H9 (cell line): Measurements from ENCODE around the gene TANGO6. TPM values are rescaled to one million over a fixed set of nuclear protein-coding genes. Genes with fewer than 3 reads are reported as not detected.

Experiments
- DNase-seq: peaks from one replicate; pipeline ENCODE4 v3.0.0-alpha.2; 2017
- H2AFZ ChIP-seq: one replicate; pipeline ENCODE4 v1.6.1; 2013; ENCODE audit warnings: mild to moderate bottlenecking, low read length, control low read depth, moderate library complexity
- H2AK5ac ChIP-seq: 2 replicates; pipeline ENCODE4 v1.6.1; 2013; ENCODE audit warnings: low read length, control low read depth, mixed read lengths; ENCODE audit not compliant: insufficient read length
- H2BK120ac ChIP-seq: one replicate; pipeline ENCODE4 v1.6.1; 2013; ENCODE audit warnings: low read depth, mild to moderate bottlenecking, low read length, control low read depth, inconsistent platforms; ENCODE audit not compliant: poor library complexity, severe bottlenecking
- H2BK12ac ChIP-seq: 2 replicates; pipeline ENCODE4 v1.6.1; 2013; ENCODE audit warnings: low read length, control low read depth, mixed read lengths, low read depth; ENCODE audit not compliant: insufficient read length
- H2BK15ac ChIP-seq: 2 replicates; pipeline ENCODE4 v1.6.1; 2013; ENCODE audit warnings: low read depth, low read length, control low read depth
- H2BK20ac ChIP-seq: one replicate; pipeline ENCODE4 v1.6.1; 2013; ENCODE audit warnings: low read depth, mild to moderate bottlenecking, low read length, control low read depth, inconsistent platforms; ENCODE audit not compliant: poor library complexity, severe bottlenecking
- H2BK5ac ChIP-seq: 2 replicates; pipeline ENCODE4 v1.6.1; 2013; ENCODE audit warnings: low read length, control low read depth, mixed read lengths; ENCODE audit not compliant: insufficient read length
- H3K14ac ChIP-seq: 2 replicates; pipeline ENCODE4 v1.6.1; 2013; ENCODE audit warnings: low read length, control low read depth; ENCODE audit not compliant: insufficient read depth
- H3K18ac ChIP-seq: 2 replicates; pipeline ENCODE4 v1.6.1; 2013; ENCODE audit warnings: low read depth, mild to moderate bottlenecking, mixed read lengths, low read length, control low read depth; ENCODE audit not compliant: insufficient read length
- H3K23ac ChIP-seq: 2 replicates; pipeline ENCODE4 v1.6.1; 2013; ENCODE audit warnings: low read length, control low read depth, mixed read lengths, low read depth; ENCODE audit not compliant: insufficient read length
- H3K23me2 ChIP-seq: 2 replicates; pipeline ENCODE4 v1.6.1; 2013; ENCODE audit warnings: low read depth, mild to moderate bottlenecking, mixed read lengths, low read length, control low read depth; ENCODE audit not compliant: insufficient read length, poor library complexity, severe bottlenecking
- H3K27ac ChIP-seq: 2 replicates; pipeline ENCODE4 v1.5.1; 2013; ENCODE audit warnings: low read length, control low read depth, mixed read lengths, low read depth; ENCODE audit not compliant: insufficient read length
- H3K27me3 ChIP-seq: 2 replicates; pipeline ENCODE4 v1.6.1; 2013; ENCODE audit warnings: low read length, control low read depth, inconsistent platforms; ENCODE audit not compliant: insufficient read depth
- H3K4ac ChIP-seq: 2 replicates; pipeline ENCODE4 v1.6.1; 2013; ENCODE audit warnings: low read depth, mild to moderate bottlenecking, control low read depth, inconsistent platforms, low read length, moderate library complexity
- H3K4me1 ChIP-seq: 2 replicates; pipeline ENCODE4 v1.6.1; 2013; ENCODE audit warnings: low read length, control low read depth, inconsistent platforms; ENCODE audit not compliant: insufficient read depth
- H3K4me2 ChIP-seq: 2 replicates; pipeline ENCODE4 v1.6.1; 2013; ENCODE audit warnings: low read length, control low read depth, mixed read lengths; ENCODE audit not compliant: insufficient read length, insufficient read depth
- H3K56ac ChIP-seq: 2 replicates; pipeline ENCODE4 v1.6.1; 2013; ENCODE audit warnings: low read depth, mild to moderate bottlenecking, mixed read lengths, low read length, control low read depth; ENCODE audit not compliant: insufficient read length
- H3K79me1 ChIP-seq: 2 replicates; pipeline ENCODE4 v1.6.1; 2013; ENCODE audit warnings: low read depth, mild to moderate bottlenecking, moderate library complexity, low read length, control low read depth, inconsistent platforms; ENCODE audit not compliant: insufficient read depth, poor library complexity, severe bottlenecking
- H3K79me2 ChIP-seq: 2 replicates; pipeline ENCODE4 v1.6.1; 2013; ENCODE audit warnings: low read length, control low read depth, inconsistent platforms; ENCODE audit not compliant: insufficient read depth
- H3K9ac ChIP-seq: 2 replicates; pipeline ENCODE4 v1.6.1; 2013; ENCODE audit warnings: low read length, control low read depth, mixed read lengths; ENCODE audit not compliant: insufficient read length; ENCODE audit errors: extremely low read depth
- H3K9me3 ChIP-seq: one replicate; pipeline ENCODE4 v1.6.1; 2013; ENCODE audit warnings: low read depth, low read length, inconsistent platforms; ENCODE audit not compliant: control insufficient read depth
- H3T11ph ChIP-seq: one replicate; pipeline ENCODE4 v1.6.1; 2013; ENCODE audit warnings: mild to moderate bottlenecking, low read length, control low read depth, inconsistent platforms
- H4K20me1 ChIP-seq: one replicate; pipeline ENCODE4 v1.6.1; 2013; ENCODE audit not compliant: control insufficient read depth, insufficient read length, insufficient read depth
- H4K5ac ChIP-seq: 2 replicates; pipeline ENCODE4 v1.6.1; 2013; ENCODE audit warnings: low read depth, mild to moderate bottlenecking, mixed read lengths, low read length, control low read depth; ENCODE audit not compliant: insufficient read length
- H4K8ac ChIP-seq: replicated peaks from 2 replicates; pipeline ENCODE4 v1.6.1; 2013; ENCODE audit warnings: low read length, control low read depth, mixed read lengths, low read depth; ENCODE audit not compliant: insufficient read length
- H4K91ac ChIP-seq: 2 replicates; pipeline ENCODE4 v1.6.1; 2013; ENCODE audit warnings: low read depth, mild to moderate bottlenecking, moderate library complexity, mixed read lengths, low read length, control low read depth; ENCODE audit not compliant: insufficient read length
- H3K27ac Mint-ChIP-seq, 3 experiments: 2 replicates in 2 of 3; 3 replicates in 1 of 3; pipeline ENCODE4 v1.8.0; 2020 to 2021; ENCODE audit warnings: mixed read lengths in 3 of 3, mild to moderate bottlenecking in 1 of 3, moderate library complexity in 1 of 3
- H3K27me3 Mint-ChIP-seq: 2 replicates; pipeline ENCODE4 v1.8.0; 2021; ENCODE audit warnings: low read depth, mild to moderate bottlenecking, moderate library complexity, mixed read lengths
- H3K36me3 Mint-ChIP-seq, 3 experiments: 2 replicates in 2 of 3; 3 replicates in 1 of 3; pipeline ENCODE4 v1.8.0; 2020 to 2021; ENCODE audit warnings: low read depth in 3 of 3, mixed read lengths in 3 of 3; ENCODE audit not compliant: insufficient read depth in 1 of 3
- H3K4me1 Mint-ChIP-seq, 2 experiments: 2 replicates each; pipeline ENCODE4 v1.8.0; 2020; ENCODE audit warnings: mixed read lengths in 2 of 2
- H3K4me3 Mint-ChIP-seq, 2 experiments: 2 replicates in 1 of 2; 3 replicates in 1 of 2; pipeline ENCODE4 v1.8.0; 2020 to 2021; ENCODE audit warnings: mild to moderate bottlenecking in 2 of 2, mixed read lengths in 2 of 2, moderate library complexity in 1 of 2
- H3K9me3 Mint-ChIP-seq, 2 experiments: 2 replicates in 1 of 2; 3 replicates in 1 of 2; pipeline ENCODE4 v1.8.0; 2020; ENCODE audit warnings: mild to moderate bottlenecking in 2 of 2, mixed read lengths in 2 of 2, moderate library complexity in 1 of 2
- WGBS: extraction: QIAGEN DNeasy Blood & Tissue Kit; methylation state at CpG from one replicate; pipeline ENCODE4 v1.1.7; 2013; ENCODE audit warnings: missing lambda C conversion rate, low lambda C conversion rate, mixed read lengths; ENCODE audit not compliant: insufficient read length; ENCODE audit errors: extremely low coverage; 5-methylcytosine and 5-hydroxymethylcytosine counted together
- total RNA-seq: library from RNA; stranded (reverse); gene quantifications from 2 replicates; pipeline ENCODE4 v1.2.1, GENCODE V29; 2021
- TF ChIP-seq, protein P1 (sequence below): fragments of 200-600 bp; sonication (generic); conservative IDR thresholded peaks from 3 replicates; pipeline ENCODE4 v1.8.0; 2021; ENCODE audit warnings: antibody characterized with exemption, mild to moderate bottlenecking

The TANGO6 gene
- total RNA-seq, 1 experiment from 2014 or later: 12.0 TPM

DNA sequence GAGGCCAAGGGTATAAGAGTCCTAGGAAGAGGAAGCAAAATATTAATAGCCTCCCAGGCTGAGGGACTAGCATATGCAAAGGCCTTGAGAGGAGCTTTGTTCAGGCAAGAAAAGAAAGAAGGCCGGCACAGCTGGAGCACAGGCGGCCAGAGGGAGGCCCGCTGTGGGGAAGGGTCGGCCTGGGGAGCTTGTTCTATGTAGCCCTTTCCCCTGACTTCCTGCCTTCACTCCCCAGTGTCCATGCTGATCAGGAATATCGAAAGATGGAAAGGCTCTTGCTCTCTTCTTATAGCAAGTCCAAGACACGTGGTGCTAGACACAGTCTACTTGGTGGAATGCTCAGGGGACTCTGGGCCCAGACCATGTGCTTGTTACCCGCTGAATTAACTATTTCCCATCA is 234.7 kb downstream of the TANGO6 start:
- H3K18ac ChIP-seq: no peak overlapping the region
- no peaks in the 10 kb centered on the region for H3K79me1 ChIP-seq
- no peaks in the 10 kb centered on the region for H3K23me2 ChIP-seq
- no peaks in the 10 kb centered on the region for H3K27me3 ChIP-seq
- H3K4me2 ChIP-seq: peak overlapping the region; percentile 7
- no peak overlapping the region for H3K4ac ChIP-seq
- H3K36me3 Mint-ChIP-seq: peaks cover 0 to 2% (median 0%) of the 10 kb centered on the region in 3 experiments; a peak in 1 of 7 replicates
- no peak overlapping the region for H2BK5ac ChIP-seq
- H3K14ac ChIP-seq: no peak overlapping the region
- H2BK20ac ChIP-seq: no peak overlapping the region
- no peaks in the 10 kb centered on the region for H3K9me3 Mint-ChIP-seq
- no peak overlapping the region for H3K9ac ChIP-seq
- DNase-seq: peak; percentile 86
- H3K4me1 Mint-ChIP-seq: peaks cover 26 to 31% of the 10 kb centered on the region in 2 experiments
- no peak overlapping the region for H3K56ac ChIP-seq
- peaks cover 7% of the 10 kb centered on the region for H3K27me3 Mint-ChIP-seq
- H2BK12ac ChIP-seq: no peak overlapping the region
- H3T11ph ChIP-seq: no peak overlapping the region
- TF ChIP-seq, protein P1, sequence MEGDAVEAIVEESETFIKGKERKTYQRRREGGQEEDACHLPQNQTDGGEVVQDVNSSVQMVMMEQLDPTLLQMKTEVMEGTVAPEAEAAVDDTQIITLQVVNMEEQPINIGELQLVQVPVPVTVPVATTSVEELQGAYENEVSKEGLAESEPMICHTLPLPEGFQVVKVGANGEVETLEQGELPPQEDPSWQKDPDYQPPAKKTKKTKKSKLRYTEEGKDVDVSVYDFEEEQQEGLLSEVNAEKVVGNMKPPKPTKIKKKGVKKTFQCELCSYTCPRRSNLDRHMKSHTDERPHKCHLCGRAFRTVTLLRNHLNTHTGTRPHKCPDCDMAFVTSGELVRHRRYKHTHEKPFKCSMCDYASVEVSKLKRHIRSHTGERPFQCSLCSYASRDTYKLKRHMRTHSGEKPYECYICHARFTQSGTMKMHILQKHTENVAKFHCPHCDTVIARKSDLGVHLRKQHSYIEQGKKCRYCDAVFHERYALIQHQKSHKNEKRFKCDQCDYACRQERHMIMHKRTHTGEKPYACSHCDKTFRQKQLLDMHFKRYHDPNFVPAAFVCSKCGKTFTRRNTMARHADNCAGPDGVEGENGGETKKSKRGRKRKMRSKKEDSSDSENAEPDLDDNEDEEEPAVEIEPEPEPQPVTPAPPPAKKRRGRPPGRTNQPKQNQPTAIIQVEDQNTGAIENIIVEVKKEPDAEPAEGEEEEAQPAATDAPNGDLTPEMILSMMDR: no peak
- H3K9me3 ChIP-seq: no peaks in the 10 kb centered on the region
- no peaks in the 10 kb centered on the region for H4K20me1 ChIP-seq
- no peak overlapping the region for H2BK15ac ChIP-seq
- H3K23ac ChIP-seq: no peak overlapping the region
- peaks cover 13% of the 10 kb centered on the region; the same call in 1 of the 2 replicates for H3K4me1 ChIP-seq
- H3K79me2 ChIP-seq: no peaks in the 10 kb centered on the region
- peak overlapping the region; percentile 15 for H3K27ac ChIP-seq
- no peak overlapping the region for H4K8ac ChIP-seq
- no peak overlapping the region for H4K91ac ChIP-seq
- no CpG with 5 or more reads among the region's 7 CpGs for WGBS
- H2BK120ac ChIP-seq: no peak overlapping the region
- H2AK5ac ChIP-seq: no peak overlapping the region
- no peak overlapping the region; a peak in 1 of 5 replicates for H3K4me3 Mint-ChIP-seq
- H2AFZ ChIP-seq: no peak overlapping the region
- no peak overlapping the region for H4K5ac ChIP-seq
- peak overlapping the region in 2 of 3 experiments; percentile 42 to 92; a peak in 5 of 7 replicates for H3K27ac Mint-ChIP-seq
